Liver (tissue), 9 donors: ENCODE measurements around the gene TMEM45A. TPM values are rescaled to one million over a fixed set of nuclear protein-coding genes. Genes with fewer than 3 reads are reported as not detected.

ENCODE experiments used
- DNase-seq: peaks from one replicate; pipeline ENCODE4 v3.0.0-alpha.2; 2017; ENCODE audit warnings: low spot score
- H3K27ac ChIP-seq, 2 donors: one replicate each; pipeline ENCODE4 v1.7.0; 2013; ENCODE audit warnings: inconsistent platforms in 2 of 2, low read length in 2 of 2, control low read depth in 1 of 2, low read depth in 1 of 2, mild to moderate bottlenecking in 1 of 2
- H3K27me3 ChIP-seq, 4 donors: one replicate each; pipeline versions ENCODE4 v1.6.1 to v1.7.0; 2013; ENCODE audit warnings: low read length in 3 of 4, inconsistent platforms in 1 of 4, mild to moderate bottlenecking in 1 of 4, moderate library complexity in 1 of 4; ENCODE audit not compliant: control insufficient read depth in 4 of 4, insufficient read depth in 4 of 4
- H3K36me3 ChIP-seq, 4 donors: one replicate each; pipeline versions ENCODE4 v1.6.1 to v1.7.0; 2013; ENCODE audit warnings: low read length in 3 of 4, mild to moderate bottlenecking in 3 of 4, low read depth in 1 of 4, moderate library complexity in 1 of 4; ENCODE audit not compliant: control insufficient read depth in 4 of 4, insufficient read depth in 3 of 4
- H3K4me1 ChIP-seq, 4 donors: one replicate each; pipeline versions ENCODE4 v1.6.1 to v1.7.0; 2013; ENCODE audit warnings: low read length in 3 of 4, mild to moderate bottlenecking in 3 of 4, moderate library complexity in 1 of 4; ENCODE audit not compliant: control insufficient read depth in 4 of 4, insufficient read depth in 4 of 4
- H3K4me3 ChIP-seq, 3 donors: one replicate each; pipeline versions ENCODE4 v1.6.1 to v1.7.0; 2013; ENCODE audit warnings: low read length in 3 of 3, control low read depth in 1 of 3, low read depth in 1 of 3, mild to moderate bottlenecking in 1 of 3
- H3K9ac ChIP-seq, 2 donors: one replicate each; pipeline ENCODE4 v1.7.0; 2013; ENCODE audit warnings: low read length in 2 of 2, mild to moderate bottlenecking in 2 of 2, moderate library complexity in 2 of 2, control low read depth in 1 of 2, low read depth in 1 of 2
- H3K9me3 ChIP-seq, 4 donors: one replicate each; pipeline versions ENCODE4 v1.6.1 to v1.7.0; 2013; ENCODE audit warnings: low read length in 3 of 4; ENCODE audit not compliant: control insufficient read depth in 4 of 4
- ATF3 ChIP-seq: IDR thresholded peaks from 2 replicates; pipeline ENCODE4 v1.6.1; 2016; ENCODE audit warnings: antibody characterized with exemption
- CTCF ChIP-seq: fragments of 150-350 bp; IDR thresholded peaks from 2 replicates; pipeline ENCODE4 v1.5.1; 2017; ENCODE audit warnings: improper control_type of control experiment, low read depth, low read length; ENCODE audit not compliant: missing input control
- EGR1 ChIP-seq, 2 donors: IDR thresholded peaks; 2 replicates each; pipeline ENCODE4 v1.6.1; 2016 to 2018; ENCODE audit warnings: antibody characterized with exemption in 2 of 2, low read depth in 2 of 2
- FOXA1 ChIP-seq: IDR thresholded peaks from 2 replicates; pipeline ENCODE4 v1.6.1; 2016; ENCODE audit warnings: antibody characterized with exemption
- FOXA2 ChIP-seq: IDR thresholded peaks from 2 replicates; pipeline ENCODE4 v1.6.1; 2016; ENCODE audit warnings: antibody characterized with exemption
- GABPA ChIP-seq, 2 donors: IDR thresholded peaks in 1 of 2; conservative IDR thresholded peaks in 1 of 2; 2 replicates each; pipeline ENCODE4 v1.6.1; 2016; ENCODE audit warnings: antibody characterized with exemption in 2 of 2, mild to moderate bottlenecking in 1 of 2, moderate library complexity in 1 of 2
- HNF4A ChIP-seq, 2 donors: conservative IDR thresholded peaks; 2 replicates each; pipeline ENCODE4 v1.6.1; 2016; ENCODE audit warnings: antibody characterized with exemption in 2 of 2, mild to moderate bottlenecking in 2 of 2
- HNF4G ChIP-seq: IDR thresholded peaks from 2 replicates; pipeline ENCODE4 v1.6.1; 2016; ENCODE audit warnings: antibody characterized with exemption
- JUND ChIP-seq, 2 donors: IDR thresholded peaks; 2 replicates each; pipeline ENCODE4 v1.6.1; 2016; ENCODE audit warnings: antibody characterized with exemption in 2 of 2
- MAX ChIP-seq: IDR thresholded peaks from 2 replicates; pipeline ENCODE4 v1.6.1; 2016; ENCODE audit warnings: antibody characterized with exemption
- NR2F2 ChIP-seq: IDR thresholded peaks from 2 replicates; pipeline ENCODE4 v1.6.1; 2016; ENCODE audit warnings: antibody characterized with exemption
- RAD21 ChIP-seq, 2 donors: IDR thresholded peaks; 2 replicates each; pipeline ENCODE4 v1.6.1; 2016; ENCODE audit warnings: antibody characterized with exemption in 2 of 2, mild to moderate bottlenecking in 2 of 2
- REST ChIP-seq: IDR thresholded peaks from 2 replicates; pipeline ENCODE4 v1.6.1; 2016; ENCODE audit warnings: antibody characterized with exemption, mild to moderate bottlenecking
- RXRA ChIP-seq, 2 donors: IDR thresholded peaks; 2 replicates each; pipeline ENCODE4 v1.6.1; 2017 to 2018; ENCODE audit warnings: antibody characterized with exemption in 2 of 2, mild to moderate bottlenecking in 1 of 2
- SP1 ChIP-seq: IDR thresholded peaks from 2 replicates; pipeline ENCODE4 v1.6.1; 2018; ENCODE audit warnings: antibody characterized with exemption, mild to moderate bottlenecking
- TAF1 ChIP-seq: conservative IDR thresholded peaks from 2 replicates; pipeline ENCODE4 v1.6.1; 2016; ENCODE audit warnings: antibody characterized with exemption, mild to moderate bottlenecking
- YY1 ChIP-seq: IDR thresholded peaks from 2 replicates; pipeline ENCODE4 v1.6.1; 2016; ENCODE audit warnings: antibody characterized with exemption, mild to moderate bottlenecking
- ZBTB33 ChIP-seq: IDR thresholded peaks from 2 replicates; pipeline ENCODE4 v1.6.1; 2016; ENCODE audit warnings: antibody characterized with exemption
- WGBS: extraction: QIAGEN DNeasy Blood & Tissue Kit; methylation state at CpG from one replicate; pipeline ENCODE4 v1.1.7; 2013; 5-methylcytosine and 5-hydroxymethylcytosine counted together
- polyA plus RNA-seq, 2 donors: library from polyadenylated mRNA; stranded (reverse) in 1 of 2; unstranded in 1 of 2; fragments of 200-250 nt in 1 of 2; fragments of >200 nt in 1 of 2; fragmentation: Nextera tagmentation in 1 of 2; extraction: Ambion mirVana in 1 of 2; gene quantifications; one replicate each; pipeline versions ENCODE4 v1.2.1 to v1.2.3, GENCODE V29; 2013 to 2015
- total RNA-seq, 2 donors: library from RNA; depleted of rRNA; stranded (reverse); fragments of >200 nt; gene quantifications; one replicate each; pipeline ENCODE4 v1.2.3, GENCODE V29; 2014
- donor health status: healthy.
- donor health status: healthy.
- donor health status: healthy.
- donor health status: healthy.
- donor health status: healthy.

Gene TMEM45A
- total and polyA plus RNA-seq, 4 donors: 7.1 to 65.8 (median 45.1) TPM

GRCh38 chr3:100584101-100584660 is 91.8 kb downstream of the TMEM45A start:
- no peak for DNase-seq
- H3K27me3 ChIP-seq: no peaks in the 10 kb centered on the region
- H3K36me3 ChIP-seq: no peaks in the 10 kb centered on the region
- no peak overlapping the region for H3K9ac ChIP-seq
- H3K9me3 ChIP-seq: no peaks in the 10 kb centered on the region
- no peak overlapping the region for H3K27ac ChIP-seq
- H3K4me1 ChIP-seq: peaks cover 0 to 4% (median 0%) of the 10 kb centered on the region in 4 donors
- TF ChIP-seq CTCF (no peak), MAX (no peak), GABPA (IDR thresholded peaks at IDR 0.05 in 1 of 2, conservative IDR thresholded peaks at IDR 0.05 in 1 of 2) (no peak), ZBTB33 (no peak), EGR1 (IDR thresholded peaks at IDR 0.05; ENCODE audit: low read depth in 2 of 2) (no peak), HNF4A (conservative IDR thresholded peaks at IDR 0.05) (no peak), SP1 (no peak), HNF4G (no peak), ATF3 (no peak), RXRA (IDR thresholded peaks at IDR 0.05) (no peak), FOXA1 (no peak), REST (no peak), NR2F2 (no peak), FOXA2 (no peak), TAF1 (no peak), RAD21 (IDR thresholded peaks at IDR 0.05) (no peak), JUND (IDR thresholded peaks at IDR 0.05) (no peak), YY1 (no peak)
- H3K4me3 ChIP-seq: no peak overlapping the region
- 92% methylated on average over 3 of the region's 3 CpGs for WGBS
